ENCODE results near the gene PRXL2B. TPM values are rescaled to one million over a fixed set of nuclear protein-coding genes. Genes with fewer than 3 reads are reported as not detected.

The PRXL2B gene
- total RNA-seq, 2 donors from 2014 or later = 20.3 to 25.8 TPM

GRCh38 chr1:2604156-2604843 lies 17.7 kb downstream of the PRXL2B start:
- Histone ChIP-seq H3K36me3 (no peaks in the 10 kb centered on the region), H3K27ac (no peak overlapping the region), H3K27me3 (replicated peaks; ENCODE audit: insufficient read depth) (no peaks in the 10 kb centered on the region), H3K9me3 (no peaks in the 10 kb centered on the region), H3K4me3 (no peak overlapping the region), H3K4me1 (replicated peaks) (no peaks in the 10 kb centered on the region)
- 89% methylated on average over 19 of the region's 19 CpGs for WGBS
- no peak for DNase-seq (ENCODE audit: low spot score)
- TF ChIP-seq CTCF (IDR thresholded peaks at IDR 0.05) (no peak), POLR2A (IDR thresholded peaks at IDR 0.05) (no peak), POLR2AphosphoS5 (IDR thresholded peaks at IDR 0.05) (no peak)
- intact Hi-C loops (cut with DNase I) = no loop called here

GRCh38 chr1:2604844-2605508 lies 18.4 kb downstream of the PRXL2B start:
- no peak for DNase-seq (ENCODE audit: low spot score)
- Histone ChIP-seq H3K36me3 (no peaks in the 10 kb centered on the region), H3K4me1 (replicated peaks) (no peaks in the 10 kb centered on the region), H3K27me3 (replicated peaks; ENCODE audit: insufficient read depth) (no peaks in the 10 kb centered on the region), H3K27ac (no peak overlapping the region), H3K4me3 (no peak overlapping the region), H3K9me3 (no peaks in the 10 kb centered on the region)
- 86% methylated on average over 13 of the region's 14 CpGs for WGBS
- TF ChIP-seq POLR2AphosphoS5 (IDR thresholded peaks at IDR 0.05) (no peak), CTCF (IDR thresholded peaks at IDR 0.05) (no peak), POLR2A (IDR thresholded peaks at IDR 0.05) (no peak)
- intact Hi-C loops (cut with DNase I) = no loop called here

- DNase-seq (ENCODE audit: low spot score) = no peak
- WGBS = 87% methylated on average over 48 of the region's 48 CpGs
- Histone ChIP-seq H3K36me3 (no peaks in the 10 kb centered on the region), H3K4me3 (no peak overlapping the region), H3K9me3 (no peaks in the 10 kb centered on the region), H3K27me3 (replicated peaks; ENCODE audit: insufficient read depth) (no peaks in the 10 kb centered on the region), H3K27ac (no peak overlapping the region), H3K4me1 (replicated peaks) (no peaks in the 10 kb centered on the region)
- intact Hi-C loops (cut with DNase I) = no loop called here
- no peak for TF ChIP-seq POLR2AphosphoS5 (IDR thresholded peaks at IDR 0.05)
- TF ChIP-seq POLR2A (IDR thresholded peaks at IDR 0.05) = no peak
- no peak for TF ChIP-seq CTCF (IDR thresholded peaks at IDR 0.05)
These were observed 19.2 kb downstream of the PRXL2B start for GRCh38 chr1:2605509-2606395.

GRCh38 chr1:2606396-2606880 lies 19.9 kb downstream of the PRXL2B start:
- no peak for DNase-seq (ENCODE audit: low spot score)
- Histone ChIP-seq H3K9me3 (no peaks in the 10 kb centered on the region), H3K27ac (no peak overlapping the region), H3K36me3 (no peaks in the 10 kb centered on the region), H3K4me3 (no peak overlapping the region), H3K4me1 (replicated peaks) (no peaks in the 10 kb centered on the region), H3K27me3 (replicated peaks; ENCODE audit: insufficient read depth) (no peaks in the 10 kb centered on the region)
- 87% methylated on average over 15 of the region's 15 CpGs for WGBS
- intact Hi-C loops (cut with DNase I) = no loop called here
- TF ChIP-seq CTCF (IDR thresholded peaks at IDR 0.05) = no peak
- no peak for TF ChIP-seq POLR2AphosphoS5 (IDR thresholded peaks at IDR 0.05)
- no peak for TF ChIP-seq POLR2A (IDR thresholded peaks at IDR 0.05)
